Measurements from ENCODE around the gene GP2. TPM values are rescaled to one million over a fixed set of nuclear protein-coding genes. Genes with fewer than 3 reads are reported as not detected.

Gene GP2
- total and polyA plus RNA-seq, 2 of the 4 experiments (the other 2 are of a cell fraction) = not detected

GRCh38 chr16:20300312-20301097, 26.8 kb downstream of the GP2 start:
- no peaks in the 10 kb centered on the region for H3K9me1 ChIP-seq (ENCODE audit: insufficient read depth, low read length)
- in situ Hi-C loops (cut with MboI; ENCODE audit: low sequenced_read_pairs) = loop anchor here (10.0 kb wide), 1 partner anchor 396 kb away; no protein-coding TSS in a partner anchor
- ChIA-PET CTCF (interaction anchor here (0.5 to 3.2 kb wide), 7 partner anchors 8 to 401 kb away, joined by 3 to 36 read pairs (median 4); no protein-coding TSS in a partner anchor), POLR2A (ENCODE audit: unreplicated experiment) (no interaction called here)
- no peaks in the 10 kb centered on the region for H3K79me1 ChIP-seq (ENCODE audit: low read depth in 1 of 2, low read length in 2 of 2)
- dilution Hi-C loops (cut with HindIII; ENCODE audit: low sequenced_read_pairs, unreplicated experiment) = no loop called here
- no peak overlapping the region for H2BK120ac ChIP-seq (ENCODE audit: low read depth, low read length)
- H3K4me2 ChIP-seq (ENCODE audit: low read depth, low read length) = no peak overlapping the region
- no peak overlapping the region for H2BK5ac ChIP-seq (ENCODE audit: low read depth, low read length, poor library complexity, severe bottlenecking)
- no peak overlapping the region for H3K4ac ChIP-seq (ENCODE audit: low read depth, low read length)
- no peaks in the 10 kb centered on the region for H4K20me1 ChIP-seq (ENCODE audit: insufficient read depth, low read length)
- ATAC-seq (ENCODE audit: low read depth) = peak; percentile 79
- no peak overlapping the region for H3K18ac ChIP-seq (ENCODE audit: low read depth, low read length)
- no peak overlapping the region for H3K14ac ChIP-seq (replicated peaks; ENCODE audit: low read depth, low read length)
- no peak overlapping the region for H3K23ac ChIP-seq (ENCODE audit: low read depth, low read length)
- no peak overlapping the region for H2BK20ac ChIP-seq (ENCODE audit: low read depth, low read length)
- H2AFZ ChIP-seq (replicated peaks; ENCODE audit: low read length, poor library complexity) = no peak overlapping the region
- H4K91ac ChIP-seq (ENCODE audit: insufficient read depth, low read depth, low read length) = no peak overlapping the region
- no peak overlapping the region for H3K27ac ChIP-seq (ENCODE audit: insufficient read depth, low read length)
- H3K27me3 ChIP-seq (ENCODE audit: control insufficient read depth, insufficient read depth, low read length) = no peaks in the 10 kb centered on the region
- no peak overlapping the region for H3K56ac ChIP-seq (ENCODE audit: extremely low read depth, insufficient read depth, low read length)
- no TSS peak for BruUV-seq (replicated peaks)
- no peak overlapping the region for H3K4me3 ChIP-seq (ENCODE audit: insufficient read depth, low read depth, low read length)
- H3K9me3 ChIP-seq (ENCODE audit: control insufficient read depth, insufficient read depth, low read length) = no peaks in the 10 kb centered on the region
- DNase-seq = peak; percentile 41
- H2AK9ac ChIP-seq (replicated peaks; ENCODE audit: low read depth, low read length, poor library complexity) = no peak overlapping the region
- H4K8ac ChIP-seq (ENCODE audit: low read depth in 2 of 2, low read length in 2 of 2) = no peak overlapping the region
- intact Hi-C loops (cut with micrococcal nuclease) = loop anchor here (1.0 kb wide), 1 partner anchor 393 kb away; no protein-coding TSS in a partner anchor
- H3K9ac ChIP-seq (ENCODE audit: low read depth, low read length) = no peak overlapping the region
- H3K4me1 ChIP-seq (ENCODE audit: control insufficient read depth, insufficient read depth, low read length) = no peaks in the 10 kb centered on the region
- WGBS, 2 experiments (ENCODE audit: extremely low coverage in 2 of 2, insufficient read length in 1 of 2) = 28% methylated on average over 3 of the region's 16 CpGs; no CpG with 5 or more reads in 1 of the 2 experiments
- H2AK5ac ChIP-seq (ENCODE audit: low read depth, low read length) = no peak overlapping the region
- H4K5ac ChIP-seq (ENCODE audit: low read depth, low read length) = no peak overlapping the region
- H2BK15ac ChIP-seq (ENCODE audit: low read depth, low read length) = no peak overlapping the region
- H3K36me3 ChIP-seq (ENCODE audit: control insufficient read depth, insufficient read depth, low read length) = no peaks in the 10 kb centered on the region
- no peak for TF ChIP-seq ELK1 (IDR thresholded peaks at IDR 0.05; ENCODE audit: borderline replicate concordance, low read depth, low read length)
- TF ChIP-seq CHD1 (IDR thresholded peaks at IDR 0.05; ENCODE audit: low read depth, low read length) = no peak
- peak; percentile 71 for TF ChIP-seq RAD21 (IDR thresholded peaks at IDR 0.05; ENCODE audit: low read length)
- no peak for TF ChIP-seq NFE2L2 (IDR thresholded peaks at IDR 0.05; ENCODE audit: low read depth, low read length)
- no peak for TF ChIP-seq BHLHE40 (IDR thresholded peaks at IDR 0.05; ENCODE audit: low read depth, low read length)
- TF ChIP-seq POLR2A (IDR thresholded peaks at IDR 0.05; ENCODE audit: low read depth, low read length) = no peak
- no peak for TF ChIP-seq RFX5 (IDR thresholded peaks at IDR 0.05; ENCODE audit: low read depth, low read length)
- no peak for TF ChIP-seq MXI1 (IDR thresholded peaks at IDR 0.05; ENCODE audit: borderline replicate concordance, low read depth, low read length)
- no peak for TF ChIP-seq CEBPB (IDR thresholded peaks at IDR 0.05; ENCODE audit: low read depth, low read length)
- TF ChIP-seq USF2 (IDR thresholded peaks at IDR 0.05; ENCODE audit: low read depth, low read length) = no peak
- TF ChIP-seq MAFK (IDR thresholded peaks at IDR 0.05; ENCODE audit: low read depth, low read length) = no peak
- TF ChIP-seq MAZ (IDR thresholded peaks at IDR 0.05; ENCODE audit: borderline replicate concordance, low read depth, low read length) = no peak
- TF ChIP-seq FOS (IDR thresholded peaks at IDR 0.05; ENCODE audit: low read depth, low read length) = no peak
- TF ChIP-seq RCOR1 (IDR thresholded peaks at IDR 0.05; ENCODE audit: insufficient replicate concordance, low read length) = no peak
- TF ChIP-seq CTCF (conservative IDR thresholded peaks at IDR 0.05; ENCODE audit: low read depth, low read length) = peak; percentile 67
